NK-92 treated with Interleukin-12 subunit alpha and Interleukin-12 subunit beta, amount 100 ng/mL, for 24 hours (cell line): Measurements from ENCODE around the gene AFF2.

Source experiments
- DNase-seq: peaks from one replicate; lab custom pipeline; 2025; lab: John Stamatoyannopoulos, UW

The AFF2 gene

DNA sequence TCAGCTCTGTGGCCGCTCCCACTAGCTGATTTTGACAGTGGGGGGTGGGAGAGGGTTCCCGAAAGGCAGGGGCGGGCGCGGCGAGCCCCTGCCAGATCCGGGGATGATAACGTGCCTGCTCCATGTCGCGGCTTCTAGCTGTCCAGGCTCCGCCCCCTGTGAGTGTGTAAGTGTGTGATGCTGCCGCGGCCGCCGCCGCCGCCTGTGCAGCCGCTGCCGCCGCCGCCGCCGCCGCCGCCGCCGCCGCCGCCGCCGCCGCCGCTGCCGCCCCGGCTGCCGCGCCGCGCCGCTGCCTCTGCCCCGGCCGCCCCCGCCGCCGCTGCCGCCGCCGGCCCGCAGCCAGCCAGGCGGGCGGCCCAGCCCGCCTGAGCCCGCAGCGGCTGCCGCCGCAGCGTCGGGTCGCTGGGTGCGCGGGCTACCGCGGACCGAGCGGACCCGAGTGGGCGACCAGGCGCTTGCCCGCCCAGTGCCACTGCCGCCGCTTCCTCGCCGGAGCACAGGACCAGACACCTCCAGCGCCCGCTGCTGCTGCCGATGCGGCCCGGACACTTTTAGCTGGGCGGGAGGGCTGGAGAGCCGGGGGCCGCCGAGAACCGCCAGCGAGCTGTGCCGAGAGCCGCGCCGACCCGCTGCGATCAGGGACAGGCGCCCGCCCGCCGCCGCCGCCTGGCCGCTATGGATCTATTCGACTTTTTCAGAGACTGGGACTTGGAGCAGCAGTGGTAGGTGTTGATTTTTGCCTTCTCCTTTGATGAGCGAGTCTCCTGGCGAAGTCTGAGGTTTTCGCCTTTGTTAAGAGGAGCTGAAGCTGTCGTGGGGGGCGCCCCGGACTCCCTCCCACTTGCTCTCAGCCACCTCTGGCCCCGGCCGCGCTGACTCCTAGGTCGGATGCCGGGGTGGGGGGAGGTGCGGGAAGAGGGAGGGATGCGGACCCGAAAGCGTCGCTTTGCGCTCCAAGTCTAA is at the start of gene AFF2:
Gene AFF2 (plus strand): TSS at position 195 of the 963 bp plus-strand sequence. CDS start 481 bp downstream, at position 676.
- DNase-seq = no peak

DNA sequence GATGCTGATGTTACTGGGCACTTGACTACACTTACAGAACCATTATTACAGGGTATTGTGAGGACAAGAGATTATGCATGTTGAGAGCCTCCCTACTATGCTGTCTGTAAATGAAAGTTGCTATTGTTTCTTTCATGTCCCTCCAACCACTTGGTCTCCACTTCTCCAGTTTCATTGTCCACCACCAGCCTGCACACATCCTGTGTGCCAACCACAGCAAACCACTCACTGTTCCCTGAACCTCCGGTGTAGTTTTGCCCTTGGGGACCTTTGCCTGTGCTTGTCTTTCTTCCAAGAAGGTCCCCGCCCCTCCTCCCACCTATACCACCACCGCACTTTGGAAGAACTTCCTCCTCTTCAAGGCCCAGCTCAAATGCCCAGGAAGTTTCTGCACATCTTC is 43.1 kb upstream of the AFF2 start:
- no peak for DNase-seq

DNA sequence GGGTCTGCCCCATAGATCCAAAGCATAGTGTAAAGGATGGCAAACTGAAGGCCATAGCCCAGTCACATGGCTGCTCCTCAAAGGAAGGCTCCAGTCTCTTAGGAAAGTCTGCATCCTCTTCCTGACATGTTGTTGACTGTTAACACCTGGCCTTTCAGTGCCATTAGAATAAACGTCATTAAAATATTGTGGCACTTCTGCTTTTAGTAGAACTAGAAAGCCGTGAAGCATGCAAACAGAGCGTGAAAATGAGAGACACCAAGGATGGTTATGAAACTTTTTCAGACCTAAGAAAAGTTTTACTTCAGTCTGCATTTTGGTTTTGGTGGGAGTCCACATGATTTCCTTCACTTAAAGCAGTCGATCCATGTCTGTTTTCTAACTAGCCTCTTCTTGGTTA is 41.1 kb upstream of the AFF2 start:
- DNase-seq = no peak

DNA sequence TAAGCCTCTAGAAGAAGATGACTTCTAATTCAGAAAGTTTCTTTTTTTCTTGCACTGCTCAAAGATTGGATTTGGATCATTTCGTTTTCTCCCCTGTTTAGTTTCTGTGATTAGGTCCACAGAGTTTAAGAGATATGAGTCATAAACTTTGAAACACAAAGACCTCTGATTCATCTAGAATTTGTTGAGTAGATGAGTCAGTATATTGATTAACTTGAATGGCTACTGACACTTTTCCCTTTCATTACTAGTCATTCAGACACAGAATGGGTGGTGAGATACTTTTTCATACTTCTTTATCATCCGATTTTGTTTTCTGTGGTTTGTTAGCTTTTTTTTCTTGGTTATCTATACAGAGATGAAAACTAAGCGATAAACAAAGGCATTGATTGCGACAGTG is 34.1 kb upstream of the AFF2 start:
- DNase-seq = no peak

DNA sequence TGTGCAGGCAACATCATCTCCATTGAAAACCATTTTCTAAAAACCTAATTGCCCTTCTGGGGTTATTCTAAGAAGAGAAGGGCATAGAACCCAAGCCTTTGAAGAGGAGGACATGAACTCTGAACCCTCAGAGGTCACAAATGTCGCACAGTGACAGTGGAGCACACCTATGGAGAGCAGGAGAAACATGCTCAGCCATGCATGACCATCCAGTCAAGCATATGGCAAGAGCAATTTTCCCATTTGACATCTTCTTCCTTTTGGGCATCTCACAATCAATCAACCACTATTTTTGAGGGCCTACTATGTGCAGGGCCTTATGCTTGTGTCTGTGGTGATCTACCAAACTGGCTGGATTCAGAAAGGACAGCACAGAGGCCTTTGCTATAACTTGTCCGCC is 30.1 kb upstream of the AFF2 start:
- DNase-seq = no peak

DNA sequence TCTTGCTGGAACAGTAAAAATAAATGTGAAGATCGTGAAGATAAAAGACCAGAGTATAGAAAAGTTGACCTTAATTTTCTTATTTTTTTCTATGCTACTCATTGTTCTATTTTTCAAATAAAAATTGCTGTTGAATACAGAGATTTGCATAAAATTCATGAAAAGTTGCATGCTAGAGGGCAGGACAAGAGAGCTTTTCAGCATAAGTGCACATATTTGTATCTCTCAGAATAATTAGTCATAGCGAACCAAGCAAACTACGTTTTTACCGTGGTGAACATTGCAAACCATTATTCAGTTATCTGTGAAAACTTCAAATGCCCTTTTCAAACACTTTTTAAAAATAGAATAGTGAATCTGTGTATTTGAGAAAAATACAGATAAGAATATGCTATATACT is 26.4 kb upstream of the AFF2 start:
- DNase-seq = no peak

DNA sequence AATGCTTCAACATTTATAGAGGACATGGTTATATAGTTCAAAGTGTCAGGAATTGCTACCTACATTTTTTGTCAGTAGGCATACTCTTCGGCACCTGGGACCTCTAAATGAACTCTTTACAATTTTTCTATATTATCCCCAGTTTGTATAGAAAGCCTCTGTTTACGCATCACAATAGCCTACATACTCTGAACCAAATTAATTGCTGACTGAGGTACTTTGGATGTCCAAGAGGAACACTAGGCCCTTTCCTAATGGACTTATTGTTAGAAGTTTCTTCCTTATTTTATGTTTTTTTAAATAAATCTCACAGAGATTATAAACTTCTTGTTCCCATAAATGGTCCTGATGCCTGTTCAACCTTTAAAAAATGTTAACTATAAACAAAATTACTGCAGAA is 8.4 kb upstream of the AFF2 start:
- DNase-seq = no peak

DNA sequence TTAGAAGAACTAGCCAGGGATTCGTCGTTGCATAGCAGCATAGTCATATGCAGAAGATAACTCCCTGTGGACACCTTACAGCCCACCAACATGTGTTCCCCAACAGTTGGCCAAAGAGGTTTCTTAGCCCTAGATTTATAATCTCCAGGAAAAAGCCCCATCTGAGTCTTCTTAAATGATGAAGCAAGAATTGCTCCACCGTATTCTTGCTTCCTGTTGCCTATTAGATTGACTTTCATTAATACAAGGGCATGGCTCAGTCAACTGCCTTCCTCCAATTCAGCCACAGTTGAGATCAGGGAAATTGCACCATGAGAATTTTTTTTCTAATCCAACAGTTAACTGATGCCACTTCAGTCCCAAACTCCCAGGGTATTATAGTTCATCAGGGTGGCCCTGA is 5.2 kb upstream of the AFF2 start:
- DNase-seq = no peak

GRCh38 chrX:148498067-148498466 is 2.4 kb upstream of the AFF2 start:
- no peak for DNase-seq

- DNase-seq = no peak
Measured at GRCh38 chrX:148499638-148500422, 587 bp upstream of the AFF2 start.

DNA sequence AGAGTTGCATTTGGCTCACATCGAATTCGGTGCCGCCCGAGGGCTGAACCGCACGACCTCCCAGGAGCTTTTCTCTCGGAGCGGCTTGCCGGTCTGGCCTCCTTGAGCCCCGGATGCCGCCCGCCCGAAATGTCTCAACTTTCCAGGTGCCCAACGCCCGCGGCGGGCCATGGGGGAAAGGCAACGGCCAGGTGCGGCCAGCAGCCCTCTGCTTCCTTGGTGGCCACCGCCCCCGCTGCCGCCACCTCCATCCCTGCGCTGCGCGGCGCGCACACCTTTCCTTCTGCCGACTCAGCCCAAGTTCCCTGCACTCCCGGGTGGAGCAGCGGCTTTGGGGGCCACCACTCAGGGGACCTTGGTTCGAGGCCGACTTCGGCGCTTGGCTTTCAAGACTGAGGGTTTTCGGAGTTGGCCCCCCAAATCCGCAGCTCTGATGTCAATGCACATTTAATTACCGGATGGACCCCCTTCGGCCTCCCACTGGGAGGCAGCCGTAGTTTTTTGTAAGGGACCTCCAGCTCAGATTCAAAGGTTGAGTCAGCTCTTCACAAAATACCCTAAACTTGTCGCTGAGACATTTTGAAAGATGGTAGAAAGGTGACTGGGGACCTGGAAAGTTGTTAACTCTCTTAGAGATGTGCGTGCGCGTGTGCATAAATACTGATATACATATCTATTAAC is 1.1 kb downstream of the AFF2 start:
- no peak for DNase-seq

GRCh38 chrX:148504506-148504905 is 4.1 kb downstream of the AFF2 start:
- no peak for DNase-seq

- DNase-seq = no peak
Measured at GRCh38 chrX:148507418-148507817, 7.0 kb downstream of the AFF2 start.

DNA sequence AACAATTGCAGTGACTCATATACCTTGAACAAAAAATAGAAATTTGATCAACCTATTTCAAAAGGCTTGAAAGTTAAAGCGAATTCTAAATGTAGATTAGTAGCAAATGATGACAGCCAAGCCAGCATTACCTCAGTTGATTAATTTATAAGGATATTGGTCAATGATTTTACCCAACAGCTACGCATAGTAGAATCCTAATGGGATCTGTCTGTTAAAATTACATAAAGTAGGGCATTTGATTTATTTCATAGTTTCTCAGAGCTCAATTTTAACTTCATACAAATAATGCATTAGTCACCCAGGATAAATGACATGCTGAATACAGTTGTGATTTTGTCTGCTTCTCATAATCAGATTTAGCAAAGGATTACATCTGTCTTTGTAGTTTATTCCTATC is 12.0 kb downstream of the AFF2 start:
- no peak for DNase-seq

GRCh38 chrX:148513661-148514060 is 13.2 kb downstream of the AFF2 start:
- no peak for DNase-seq

DNA sequence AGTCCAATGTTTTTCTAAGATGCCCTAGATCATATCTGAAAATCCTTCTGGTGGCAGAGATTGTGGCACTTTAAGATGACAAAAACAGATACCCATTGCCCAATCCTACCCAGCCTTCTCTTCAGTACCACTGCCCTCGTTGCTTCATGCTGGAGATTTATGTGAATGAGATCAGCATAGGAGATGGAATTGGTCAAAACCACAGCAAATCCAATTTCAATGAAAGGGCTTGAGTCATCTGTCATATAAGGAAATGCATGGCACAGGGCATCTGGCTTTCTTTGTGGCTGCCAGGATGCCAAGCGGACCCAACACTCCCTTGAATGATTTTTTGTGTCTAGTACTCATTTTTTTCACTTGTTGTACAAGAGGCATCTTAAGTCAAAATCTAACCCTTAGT is 16.8 kb downstream of the AFF2 start:
- DNase-seq = no peak

GRCh38 chrX:148522006-148522405 is 21.6 kb downstream of the AFF2 start:
- no peak for DNase-seq

DNA sequence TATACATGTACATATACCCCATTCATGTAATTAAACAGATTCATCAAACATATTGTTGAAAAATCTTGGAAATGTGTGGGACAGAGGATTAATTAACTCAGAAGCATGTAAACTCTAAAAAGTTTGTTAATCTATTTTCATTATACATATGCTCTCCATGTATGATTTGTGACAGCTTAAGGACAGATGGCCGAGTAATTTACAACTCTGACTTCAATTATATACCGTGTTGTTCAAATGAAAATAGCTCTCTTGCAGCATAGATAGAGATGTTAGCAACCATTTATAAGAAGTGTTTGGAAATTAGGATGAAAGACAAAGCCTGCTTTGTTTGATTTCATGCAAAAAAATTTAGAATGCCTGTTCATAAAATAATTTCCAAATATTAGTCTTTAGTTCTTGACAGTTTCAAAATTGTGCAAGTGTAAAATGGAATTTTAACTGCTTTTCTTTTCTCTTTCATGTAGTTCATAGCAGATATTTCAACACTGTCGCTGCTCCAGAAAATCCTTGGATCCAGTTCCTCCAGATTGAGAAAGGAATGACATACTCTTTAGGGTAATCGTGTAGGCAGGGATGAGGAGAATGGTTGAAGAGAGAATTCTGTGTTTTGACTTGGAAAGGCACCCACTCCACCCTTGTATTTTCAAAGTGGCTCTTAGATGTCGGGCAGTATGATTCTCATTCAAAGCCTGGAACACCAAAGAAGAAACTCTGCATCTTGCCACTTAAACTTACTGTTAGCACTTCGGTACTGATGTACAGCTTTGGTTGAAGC is 23.1 kb downstream of the AFF2 start:
- no peak for DNase-seq

- DNase-seq = no peak
Measured at GRCh38 chrX:148530464-148531077, 30.2 kb downstream of the AFF2 start.

DNA sequence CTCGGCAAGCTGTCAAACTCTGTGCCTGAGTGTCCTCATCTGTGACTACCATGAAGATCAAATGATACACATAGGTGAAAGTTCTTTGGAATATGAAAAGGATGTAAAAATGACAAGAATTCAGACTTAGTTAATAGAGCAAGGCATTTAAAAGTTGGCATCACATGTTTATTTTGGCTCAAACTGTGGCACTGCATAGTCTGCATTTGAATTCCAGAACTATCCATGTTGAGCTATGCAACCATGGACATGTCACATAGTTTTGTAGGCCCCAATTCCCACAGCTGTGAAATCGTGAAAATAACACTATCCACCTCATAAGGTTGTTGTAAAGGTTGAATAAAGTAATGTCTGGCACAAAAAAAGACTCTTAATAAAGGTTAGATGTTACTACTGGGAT is 33.9 kb downstream of the AFF2 start:
- DNase-seq = no peak

- DNase-seq = no peak
Measured at GRCh38 chrX:148535639-148536038, 35.2 kb downstream of the AFF2 start.
